Aorta (tissue), 5 donors: Measurements from ENCODE around the gene TNF. TPM values are rescaled to one million over a fixed set of nuclear protein-coding genes. Genes with fewer than 3 reads are reported as not detected.

Source experiments
- ATAC-seq: fragments of 200-7000 bp; cut with Tn5 transposase; one replicate; pipeline ENCODE4 v1.9.1; 2022; ENCODE audit warnings: moderate library complexity; ENCODE audit not compliant: low FRiP score
- DNase-seq, 2 donors: peaks; one replicate each; pipeline ENCODE4 v3.0.0-alpha.2; 2020
- H3K27ac ChIP-seq, 2 donors: one replicate each; pipeline ENCODE4 v1.5.1; 2013; ENCODE audit warnings: low read length in 2 of 2, mild to moderate bottlenecking in 2 of 2, moderate library complexity in 2 of 2, control low read depth in 1 of 2, inconsistent platforms in 1 of 2, low read depth in 1 of 2
- H3K27me3 ChIP-seq, 2 donors: one replicate each; pipeline ENCODE4 v1.6.1; 2013; ENCODE audit warnings: control low read depth in 1 of 2, low read length in 1 of 2, mild to moderate bottlenecking in 1 of 2, moderate library complexity in 1 of 2; ENCODE audit not compliant: insufficient read depth in 2 of 2, control insufficient read depth in 1 of 2
- H3K36me3 ChIP-seq, 2 donors: one replicate each; pipeline ENCODE4 v1.6.1; 2013; ENCODE audit warnings: control low read depth in 1 of 2, low read length in 1 of 2, mild to moderate bottlenecking in 1 of 2; ENCODE audit not compliant: insufficient read depth in 2 of 2, control insufficient read depth in 1 of 2
- H3K4me1 ChIP-seq, 2 donors: one replicate each; pipeline ENCODE4 v1.6.1; 2013; ENCODE audit warnings: low read length in 2 of 2, control low read depth in 1 of 2, mild to moderate bottlenecking in 1 of 2, moderate library complexity in 1 of 2; ENCODE audit not compliant: insufficient read depth in 2 of 2, control insufficient read depth in 1 of 2
- H3K4me3 ChIP-seq, 2 donors: one replicate each; pipeline ENCODE4 v1.5.1; 2013; ENCODE audit warnings: low read length in 2 of 2, control low read depth in 1 of 2, mild to moderate bottlenecking in 1 of 2
- H3K9me3 ChIP-seq: one replicate; pipeline ENCODE4 v1.6.1; 2013; ENCODE audit warnings: mild to moderate bottlenecking, low read length; ENCODE audit not compliant: control insufficient read depth
- WGBS, 2 donors: extraction: QIAGEN DNeasy Blood & Tissue Kit; methylation state at CpG; one replicate each; pipeline ENCODE4 v1.1.7; 2013; 5-methylcytosine and 5-hydroxymethylcytosine counted together
- intact Hi-C, 2 donors: fragments of 100-400 bp; cut with DNase I; formaldehyde crosslinking; loops; one replicate each; pipeline versions ENCODE4 v1.14.2 to v1.15.0; 2022
- polyA plus RNA-seq, 2 donors: library from polyadenylated mRNA; stranded (reverse); fragments of 200-250 nt; gene quantifications; one replicate each; pipeline ENCODE4 v1.2.3, GENCODE V29; 2013
- total RNA-seq, 2 donors: library from RNA; stranded (reverse); fragmentation: NEBNext Ultra II Directional; extraction: Animal tissue kit (Norgen Biotek cat#: 25700); gene quantifications; one replicate each; pipeline ENCODE4 v1.2.1, GENCODE V29; 2021
- donor health status: healthy with polysubstance abuse.
- donor health status: Bipolar disorder and iron deficiency.
- donor health status: DM: no; HTN: no; CAD: no.
- donor health status: DM: no; HTN: no; CAD: no.
- donor health status: DM: yes; HTN: yes; CAD: no.

Gene TNF
- total and polyA plus RNA-seq, 4 donors: 0.23 to 1.9 (median 0.96) TPM

DNA sequence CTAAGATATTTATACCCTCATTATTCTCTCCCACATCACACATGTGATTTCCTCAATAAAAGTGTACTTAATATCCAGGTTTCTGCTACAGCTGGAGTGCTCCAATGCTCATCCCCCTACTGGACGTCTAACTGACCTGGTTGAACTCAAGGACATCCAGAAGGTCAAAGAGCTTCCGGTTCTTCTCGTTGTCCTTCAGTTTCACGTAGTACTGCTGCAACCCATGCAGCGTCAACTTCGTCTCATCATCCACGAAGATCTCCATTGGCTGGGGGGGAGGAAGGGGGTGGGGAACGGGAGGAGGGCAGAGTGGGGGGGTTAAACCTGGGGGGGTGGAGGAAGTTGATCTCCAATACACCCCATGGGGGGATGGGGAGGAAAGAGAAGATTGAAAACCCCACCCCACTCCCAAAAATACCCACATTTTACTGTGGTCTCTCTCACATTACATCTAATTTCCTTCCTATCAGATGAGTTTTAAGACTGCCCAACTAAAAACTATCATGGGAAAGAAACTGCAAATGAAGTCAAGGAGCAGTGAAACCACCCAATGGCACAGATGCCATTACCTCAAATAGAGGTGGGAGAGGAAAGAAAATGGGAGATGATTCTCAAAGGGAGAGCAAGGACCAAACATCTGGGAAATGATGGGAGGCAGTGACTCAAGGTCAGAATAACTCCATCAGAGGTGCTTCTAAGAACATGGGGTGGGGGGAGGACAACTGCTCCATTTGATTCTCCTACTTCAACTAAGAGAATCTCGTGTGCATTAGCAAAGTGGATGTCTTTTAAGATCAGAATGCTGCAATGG lies 42.5 kb upstream of the TNF start:
- Histone ChIP-seq H3K9me3 (no peaks in the 10 kb centered on the region), H3K36me3 (peaks cover 9 to 21% of the 10 kb centered on the region in 2 donors), H3K27me3 (no peaks in the 10 kb centered on the region), H3K27ac (no peak overlapping the region), H3K4me1 (no peaks in the 10 kb centered on the region), H3K4me3 (no peak overlapping the region)
- ATAC-seq (no peak), DNase-seq (no peak)
- WGBS, 2 donors: 58 to 65% methylated on average over 9 of the region's 9 CpGs
- intact Hi-C loops: no loop called here

DNA sequence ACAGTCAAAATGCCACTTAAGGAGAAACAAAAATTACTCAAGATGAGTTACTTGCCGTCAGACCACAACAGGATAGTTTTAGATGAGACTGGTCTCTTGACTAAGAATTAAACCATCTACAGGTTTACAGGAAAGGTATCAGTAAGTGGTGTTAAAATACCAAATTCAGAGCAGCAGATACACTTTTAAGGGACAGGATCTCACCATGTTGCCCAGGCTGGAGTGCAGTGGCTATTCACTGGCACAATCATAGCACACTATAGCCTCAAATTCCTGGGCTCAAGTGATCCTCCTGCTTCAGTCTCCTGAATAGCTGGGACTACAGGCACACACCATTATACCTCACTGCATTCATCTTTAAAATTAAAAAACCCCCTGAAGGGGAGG lies 41.9 kb upstream of the TNF start:
- 78 to 92% methylated on average over 1 of the region's 1 CpG for WGBS, 2 donors
- no peaks in the 10 kb centered on the region for H3K4me1 ChIP-seq
- no peaks in the 10 kb centered on the region for H3K9me3 ChIP-seq
- intact Hi-C loops: no loop called here
- DNase-seq: no peak
- peaks cover 11 to 22% of the 10 kb centered on the region in 2 donors for H3K36me3 ChIP-seq
- H3K4me3 ChIP-seq: no peak overlapping the region
- ATAC-seq: no peak
- H3K27ac ChIP-seq: no peak overlapping the region
- no peaks in the 10 kb centered on the region for H3K27me3 ChIP-seq

DNA sequence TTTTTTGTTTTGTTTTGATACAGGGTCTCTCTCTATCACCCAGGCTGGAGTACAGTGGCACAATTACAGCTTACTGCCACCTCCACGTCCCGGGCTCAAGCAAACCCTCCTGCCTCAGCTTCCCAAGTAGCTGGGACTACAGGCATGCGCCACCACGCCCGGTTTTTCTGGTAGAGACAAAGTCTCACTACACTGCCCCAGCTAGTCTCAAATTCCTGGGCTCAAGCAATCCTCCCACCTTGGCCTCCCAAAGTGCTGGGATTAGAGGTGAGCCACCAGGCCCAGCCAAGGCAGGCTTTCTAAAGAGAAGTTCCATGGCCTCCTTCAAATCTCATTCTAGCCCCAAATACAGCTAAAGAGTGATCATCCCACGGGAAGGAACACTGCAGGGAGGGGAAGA lies 41.4 kb upstream of the TNF start:
- no peak for ATAC-seq
- peaks cover 0 to 2% of the 10 kb centered on the region in 2 donors for H3K4me1 ChIP-seq
- no peak overlapping the region for H3K4me3 ChIP-seq
- DNase-seq: no peak
- no peaks in the 10 kb centered on the region for H3K9me3 ChIP-seq
- peaks cover 13 to 28% of the 10 kb centered on the region in 2 donors for H3K36me3 ChIP-seq
- H3K27me3 ChIP-seq: no peaks in the 10 kb centered on the region
- intact Hi-C loops: no loop called here
- no peak overlapping the region for H3K27ac ChIP-seq
- WGBS, 2 donors: 84% methylated on average over 6 of the region's 6 CpGs

DNA sequence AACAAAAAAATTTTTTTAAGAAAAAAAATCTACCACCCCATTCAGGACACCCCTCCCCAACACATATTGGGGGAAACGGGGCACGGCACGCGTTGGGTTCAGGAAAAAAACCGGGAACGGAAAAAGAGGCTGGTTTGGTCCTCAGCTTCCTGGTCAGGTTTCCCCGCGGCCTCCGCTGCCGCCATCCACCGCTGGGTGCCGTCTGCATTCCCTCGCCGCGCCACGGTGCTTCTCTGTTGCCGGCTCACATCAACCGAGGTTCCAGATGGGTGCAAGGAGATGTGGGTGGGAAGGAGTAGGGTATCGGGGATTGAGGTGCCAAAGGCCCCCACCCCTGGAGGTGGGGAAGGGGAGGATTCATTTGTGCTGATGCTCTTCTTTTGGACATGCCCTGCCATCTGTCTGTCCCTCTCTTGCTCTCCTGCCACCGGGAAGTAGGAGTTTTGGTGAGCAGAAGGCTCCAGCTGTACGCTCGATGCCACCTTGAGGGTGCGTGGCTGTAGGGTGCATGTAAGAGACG lies 40.8 kb upstream of the TNF start:
- DNase-seq: no peak
- peaks cover 0 to 2% of the 10 kb centered on the region in 2 donors for H3K4me1 ChIP-seq
- no peak for ATAC-seq
- H3K27ac ChIP-seq: no peak overlapping the region
- peaks cover 14 to 30% of the 10 kb centered on the region in 2 donors for H3K36me3 ChIP-seq
- H3K4me3 ChIP-seq: no peak overlapping the region
- 87 to 89% methylated on average over 24 of the region's 24 CpGs for WGBS, 2 donors
- H3K9me3 ChIP-seq: no peaks in the 10 kb centered on the region
- intact Hi-C loops: no loop called here
- H3K27me3 ChIP-seq: no peaks in the 10 kb centered on the region

- WGBS, 2 donors: 34 to 39% methylated on average over 2 of the region's 2 CpGs
- H3K4me1 ChIP-seq: peaks cover 2 to 3% of the 10 kb centered on the region in 2 donors
- H3K4me3 ChIP-seq: no peak overlapping the region
- DNase-seq: no peak
- intact Hi-C loops: no loop called here
- H3K27ac ChIP-seq: no peak overlapping the region
- no peaks in the 10 kb centered on the region for H3K9me3 ChIP-seq
- ATAC-seq: no peak
- no peaks in the 10 kb centered on the region for H3K27me3 ChIP-seq
- peaks cover 13 to 29% of the 10 kb centered on the region in 2 donors for H3K36me3 ChIP-seq
Observed at GRCh38 chr6:31535538-31536324, 39.6 kb upstream of the TNF start.

GRCh38 chr6:31538805-31539400 lies 36.5 kb upstream of the TNF start:
- DNase-seq (no peak), ATAC-seq (no peak)
- Histone ChIP-seq H3K36me3 (peaks cover 13 to 23% of the 10 kb centered on the region in 2 donors), H3K27me3 (no peaks in the 10 kb centered on the region), H3K4me1 (peaks cover 3% of the 10 kb centered on the region in 2 donors), H3K27ac (no peak overlapping the region), H3K9me3 (no peaks in the 10 kb centered on the region), H3K4me3 (no peak overlapping the region)
- intact Hi-C loops: no loop called here
- 51 to 60% methylated on average over 6 of the region's 6 CpGs for WGBS, 2 donors

DNA sequence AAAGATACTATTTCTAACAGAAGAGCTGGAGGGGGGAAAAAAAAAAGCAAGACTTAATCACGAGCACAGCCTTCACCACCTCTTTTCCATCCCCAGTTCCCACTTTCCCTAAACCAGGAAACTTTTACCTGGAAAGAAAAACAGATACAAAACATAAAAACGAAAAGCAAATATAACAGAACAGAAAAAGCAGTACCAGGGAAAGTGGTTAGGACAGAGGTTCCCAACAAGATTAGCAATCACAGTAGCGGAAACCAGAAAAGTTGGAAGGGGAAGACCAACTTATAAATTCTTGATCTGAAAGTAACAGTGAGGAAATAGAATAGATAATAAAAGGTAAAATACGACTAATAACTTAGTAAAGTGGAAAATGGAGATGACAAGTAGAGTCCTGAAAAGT lies 34.7 kb upstream of the TNF start:
- Histone ChIP-seq H3K27ac (no peak overlapping the region), H3K27me3 (no peaks in the 10 kb centered on the region), H3K9me3 (no peaks in the 10 kb centered on the region), H3K36me3 (peaks cover 5 to 19% of the 10 kb centered on the region in 2 donors), H3K4me1 (peaks cover 3% of the 10 kb centered on the region in 2 donors), H3K4me3 (peak overlapping the region; percentile 77 to 78)
- ATAC-seq (no peak), DNase-seq (no peak)
- WGBS, 2 donors: 10 to 12% methylated on average over 4 of the region's 4 CpGs
- intact Hi-C loops: loop anchor here in 1 of 2 donors (5.0 kb wide), 2 partner anchors 48 to 637 kb away; partner anchors contain the start of genes AGPAT1 and RNF5

DNA sequence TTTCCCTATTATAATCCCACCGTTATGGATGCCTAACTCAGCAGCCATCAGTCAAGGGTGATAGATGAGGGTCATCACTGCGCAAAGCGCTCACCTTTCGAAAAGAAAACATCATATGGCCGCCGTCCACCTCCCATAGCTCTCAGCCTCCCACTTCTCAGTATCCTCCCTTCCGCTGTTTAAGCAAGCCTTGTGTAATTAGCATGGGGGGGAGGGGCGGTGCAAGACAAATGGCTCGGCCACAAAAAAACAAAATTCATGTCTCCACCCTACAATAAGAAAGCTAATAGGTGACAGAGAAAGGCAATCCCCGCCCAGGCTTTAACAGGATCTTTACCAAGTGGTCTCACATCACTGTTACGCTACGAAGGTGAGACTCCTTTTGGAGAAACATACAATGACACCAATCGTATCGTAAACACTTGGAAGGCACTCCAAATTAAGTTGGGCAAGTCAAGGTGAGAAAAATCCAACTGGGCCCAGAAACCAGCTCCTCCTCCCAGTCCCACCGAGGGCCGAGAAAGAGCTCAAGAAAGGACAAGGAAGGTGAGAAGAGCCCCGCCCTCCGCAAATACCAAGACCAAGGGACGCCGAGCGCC lies 34.2 kb upstream of the TNF start:
- H3K36me3 ChIP-seq: peaks cover 5 to 14% of the 10 kb centered on the region in 2 donors
- peak overlapping the region; percentile 77 to 78 for H3K4me3 ChIP-seq
- peaks cover 3% of the 10 kb centered on the region in 2 donors for H3K4me1 ChIP-seq
- 0% methylated on average over 21 of the region's 21 CpGs for WGBS, 2 donors
- H3K9me3 ChIP-seq: no peaks in the 10 kb centered on the region
- ATAC-seq: no peak
- H3K27me3 ChIP-seq: no peaks in the 10 kb centered on the region
- intact Hi-C loops: loop anchor here in 1 of 2 donors (5.0 kb wide), 2 partner anchors 49 to 636 kb away; partner anchors contain the start of genes AGPAT1 and RNF5
- H3K27ac ChIP-seq: peak overlapping the region in 1 of 2 donors; percentile 94
- DNase-seq: peak in 1 of 2 donors; percentile 84
